Endothelial cell of umbilical vein (primary cell): Measurements from ENCODE around the gene MTARC1. TPM values are rescaled to one million over a fixed set of nuclear protein-coding genes. Genes with fewer than 3 reads are reported as not detected.

ENCODE experiments used
- BruUV-seq: library from RNA; stranded (reverse); fragments of 400-500 nt; replicated peaks from 2 replicates; lab custom pipeline; 2021; lab: Mats Ljungman, UMichigan
- CTCF ChIA-PET: fragments of 300-600, 350-600 bp; sonication (Branson Sonifier 250); formaldehyde crosslinking; loops from one replicate; lab custom pipeline; 2021; ENCODE audit warnings: antibody characterized with exemption, inconsistent platforms; lab: Charles Lee
- POLR2A ChIA-PET: fragments of 300-600, 350-600 bp; sonication (Branson Sonifier 250); formaldehyde crosslinking; loops from one replicate; lab custom pipeline; 2021; ENCODE audit warnings: antibody characterized with exemption, inconsistent platforms; lab: Charles Lee
- DNase-seq: peaks from one replicate; pipeline ENCODE4 v3.0.0-alpha.2; 2011; ENCODE audit warnings: low read depth, low spot score
- FAIRE-seq: peaks from 2 replicates; lab custom pipeline; 2011; peaks lifted over from hg19 to GRCh38; lab: Jason Lieb, UNC
- H2AFZ ChIP-seq: 2 replicates; pipeline ENCODE4 v1.6.0; 2012; ENCODE audit warnings: low read depth, low read length, control low read depth, inconsistent platforms
- H3K27ac ChIP-seq: 2 replicates; pipeline ENCODE4 v1.5.1; 2011; ENCODE audit warnings: low read depth, mild to moderate bottlenecking, control low read depth, low read length, moderate library complexity; ENCODE audit not compliant: insufficient read depth
- H3K27me3 ChIP-seq, 2 experiments: 2 replicates each; pipeline versions ENCODE4 v1.6.0 to v1.6.1; 2011; ENCODE audit warnings: low read length in 2 of 2, mixed read lengths in 1 of 2; ENCODE audit not compliant: control insufficient read depth in 2 of 2, insufficient read depth in 2 of 2
- H3K36me3 ChIP-seq, 2 experiments: 2 replicates in 1 of 2; 3 replicates in 1 of 2; pipeline ENCODE4 v1.5.1; 2011; ENCODE audit warnings: low read length in 2 of 2, mild to moderate bottlenecking in 1 of 2, moderate library complexity in 1 of 2; ENCODE audit not compliant: control insufficient read depth in 2 of 2, insufficient read depth in 2 of 2; ENCODE audit errors: extremely low read depth in 1 of 2
- H3K4me1 ChIP-seq: 3 replicates; pipeline ENCODE4 v1.5.1; 2011; ENCODE audit warnings: mild to moderate bottlenecking, low read length; ENCODE audit not compliant: control insufficient read depth, insufficient read depth; ENCODE audit errors: extremely low read depth
- H3K4me2 ChIP-seq: 2 replicates; pipeline ENCODE4 v1.6.1; 2011; ENCODE audit warnings: low read length, control low read depth, mixed read lengths; ENCODE audit not compliant: insufficient read depth
- H3K4me3 ChIP-seq, 3 experiments: fragments of 200-600 bp in 1 of 3; sonication (generic), shearing (Covaris generic) in 1 of 3; replicated peaks in 1 of 3; 2 replicates each; pipeline ENCODE4 v1.5.1; 2011 to 2016; ENCODE audit warnings: control low read depth in 3 of 3, low read length in 3 of 3, mild to moderate bottlenecking in 2 of 3, inconsistent platforms in 1 of 3, low read depth in 1 of 3, moderate library complexity in 1 of 3; ENCODE audit not compliant: insufficient read depth in 1 of 3
- H3K79me2 ChIP-seq: 2 replicates; pipeline ENCODE4 v1.6.0; 2012; ENCODE audit warnings: low read length, inconsistent platforms; ENCODE audit not compliant: control insufficient read depth, insufficient read depth
- H3K9ac ChIP-seq: replicated peaks from 2 replicates; pipeline ENCODE3; 2011; ENCODE audit warnings: low read length, control low read depth; ENCODE audit not compliant: insufficient read depth; ENCODE audit errors: extremely low read depth
- H3K9me1 ChIP-seq: replicated peaks from 3 replicates; pipeline ENCODE4 v1.6.0; 2011; ENCODE audit warnings: mild to moderate bottlenecking, low read length; ENCODE audit not compliant: control insufficient read depth, insufficient read depth; ENCODE audit errors: extremely low read depth
- H3K9me3 ChIP-seq: replicated peaks from 2 replicates; pipeline ENCODE4 v1.5.1; 2012; ENCODE audit warnings: low read length, inconsistent platforms; ENCODE audit not compliant: control insufficient read depth, insufficient read depth
- H4K20me1 ChIP-seq: replicated peaks from 2 replicates; pipeline ENCODE3; 2011; ENCODE audit warnings: mild to moderate bottlenecking, low read length; ENCODE audit not compliant: control insufficient read depth, insufficient read depth; ENCODE audit errors: extremely low read depth
- EZH2 ChIP-seq: IDR thresholded peaks from 2 replicates; pipeline ENCODE4 v1.6.1; 2012; ENCODE audit warnings: borderline replicate concordance, low read depth, mild to moderate bottlenecking, moderate library complexity, low read length, inconsistent platforms; ENCODE audit not compliant: severe bottlenecking
- FOS ChIP-seq: IDR thresholded peaks from 2 replicates; pipeline ENCODE4 v1.6.1; 2011; ENCODE audit warnings: mild to moderate bottlenecking, low read length, moderate library complexity, borderline replicate concordance; ENCODE audit not compliant: insufficient read depth
- GATA2 ChIP-seq: IDR thresholded peaks from 2 replicates; pipeline ENCODE4 v1.7.0; 2011; ENCODE audit warnings: low read depth, mild to moderate bottlenecking, moderate library complexity, mixed read lengths, low read length; ENCODE audit not compliant: insufficient read length, insufficient read depth
- JUN ChIP-seq: IDR thresholded peaks from 2 replicates; pipeline ENCODE4 v1.6.1; 2011; ENCODE audit warnings: borderline replicate concordance, low read depth; ENCODE audit not compliant: insufficient read length, insufficient read depth
- MAX ChIP-seq: IDR thresholded peaks from 2 replicates; pipeline ENCODE4 v1.6.1; 2011; ENCODE audit not compliant: insufficient read depth, insufficient read length
- MYC ChIP-seq: IDR thresholded peaks from one replicate; pipeline ENCODE4 v1.6.1; 2011; ENCODE audit warnings: mild to moderate bottlenecking, low read depth, low read length
- POLR2A ChIP-seq: IDR thresholded peaks from 2 replicates; pipeline ENCODE4 v1.6.1; 2012; ENCODE audit warnings: low read depth, mild to moderate bottlenecking, control low read depth, low read length
- POLR2AphosphoS5 ChIP-seq: IDR thresholded peaks from 2 replicates; pipeline ENCODE4 v1.6.1; 2012; ENCODE audit warnings: low read depth, mild to moderate bottlenecking, control low read depth, low read length, moderate library complexity; ENCODE audit not compliant: insufficient read depth
- dilution Hi-C: fragments of 300-500 bp; cut with MboI; formaldehyde crosslinking; loops from one replicate; pipeline ENCODE4 v1.15.0; 2019; ENCODE audit warnings: low sequenced_read_pairs; ENCODE audit not compliant: extremely low pct_ligation_motif_present
- intact Hi-C: fragments of 100-400 bp; cut with micrococcal nuclease; formaldehyde crosslinking; loops from one replicate; pipeline ENCODE4 v1.10.0; 2022
- polyA plus RNA-seq, 4 experiments: library from polyadenylated mRNA; depleted of rRNA in 3 of 4; stranded (reverse) in 3 of 4; unstranded in 1 of 4; fragments of >200 nt; gene quantifications; 2 replicates each; pipeline versions ENCODE4 v1.2.1 to v1.2.3, GENCODE V29; 2011 to 2012; ENCODE audit warnings: missing spikeins in 1 of 4
- total RNA-seq: library from RNA; stranded (reverse); gene quantifications from 2 replicates; pipeline ENCODE4 v1.2.3, GENCODE V29; 2021
- TF ChIP-seq, protein P1 (sequence below), 2 donors: IDR thresholded peaks; 1 replicate in 1 of 2; 2 replicates in 1 of 2; pipeline ENCODE4 v1.5.1; 2011; ENCODE audit warnings: low read length in 2 of 2, mild to moderate bottlenecking in 2 of 2, moderate library complexity in 2 of 2, control low read depth in 1 of 2, inconsistent platforms in 1 of 2, low read depth in 1 of 2; ENCODE audit not compliant: insufficient read depth in 1 of 2; ENCODE audit errors: extremely low read depth in 1 of 2

MTARC1 gene
- total and polyA plus RNA-seq, 2 donors (not counting 3 experiments of a cell fraction or from before 2014, with no cell fraction given) = 0.43 to 3.5 TPM

DNA sequence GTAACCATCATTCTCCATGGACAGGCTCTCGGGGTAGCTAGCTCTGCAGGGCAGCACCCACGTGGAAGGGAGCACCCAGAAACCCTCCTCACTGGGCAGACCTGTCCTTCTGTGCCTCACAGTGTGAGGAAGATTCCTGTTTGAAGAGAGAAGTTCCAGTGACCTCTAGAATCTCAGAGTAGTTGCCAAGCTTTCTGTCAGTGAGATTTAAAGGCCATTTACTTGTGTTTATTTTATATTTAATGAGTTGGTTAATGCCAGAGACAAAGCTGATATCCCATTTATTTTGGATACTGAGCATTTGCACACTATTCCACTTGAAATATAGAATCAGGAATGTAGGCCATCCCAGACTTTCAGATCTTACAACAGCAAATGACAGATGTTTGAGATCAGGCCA lies 28.7 kb downstream of the MTARC1 start:
- Histone ChIP-seq H3K9ac (no peak overlapping the region), H3K36me3 (no peaks in the 10 kb centered on the region), H3K4me3 (no peak overlapping the region), H3K9me1 (no peaks in the 10 kb centered on the region), H2AFZ (no peak overlapping the region), H3K27ac (no peak overlapping the region), H3K27me3 (peaks cover 0 to 2% of the 10 kb centered on the region in 2 experiments), H3K4me2 (no peak overlapping the region), H3K9me3 (no peaks in the 10 kb centered on the region), H3K79me2 (no peaks in the 10 kb centered on the region), H4K20me1 (no peaks in the 10 kb centered on the region), H3K4me1 (peaks cover 8% of the 10 kb centered on the region)
- DNase-seq (no peak), FAIRE-seq (no peak)
- intact Hi-C loops = loop anchor here (10.0 kb wide), 1 partner anchor 1029 kb away; no protein-coding TSS in a partner anchor
- BruUV-seq = no TSS peak
- CTCF ChIA-PET = interaction anchor here (1.4 kb wide), 1 partner anchor 388 kb away, joined by 5 read pairs; no protein-coding TSS in a partner anchor
- POLR2A ChIA-PET = no interaction called here
- dilution Hi-C loops = no loop called here
- TF ChIP-seq MYC = no peak
- no peak for TF ChIP-seq GATA2
- no peak for TF ChIP-seq POLR2A
- TF ChIP-seq POLR2AphosphoS5 = no peak
- no peak for TF ChIP-seq FOS
- no peak for TF ChIP-seq JUN
- TF ChIP-seq, protein P1, sequence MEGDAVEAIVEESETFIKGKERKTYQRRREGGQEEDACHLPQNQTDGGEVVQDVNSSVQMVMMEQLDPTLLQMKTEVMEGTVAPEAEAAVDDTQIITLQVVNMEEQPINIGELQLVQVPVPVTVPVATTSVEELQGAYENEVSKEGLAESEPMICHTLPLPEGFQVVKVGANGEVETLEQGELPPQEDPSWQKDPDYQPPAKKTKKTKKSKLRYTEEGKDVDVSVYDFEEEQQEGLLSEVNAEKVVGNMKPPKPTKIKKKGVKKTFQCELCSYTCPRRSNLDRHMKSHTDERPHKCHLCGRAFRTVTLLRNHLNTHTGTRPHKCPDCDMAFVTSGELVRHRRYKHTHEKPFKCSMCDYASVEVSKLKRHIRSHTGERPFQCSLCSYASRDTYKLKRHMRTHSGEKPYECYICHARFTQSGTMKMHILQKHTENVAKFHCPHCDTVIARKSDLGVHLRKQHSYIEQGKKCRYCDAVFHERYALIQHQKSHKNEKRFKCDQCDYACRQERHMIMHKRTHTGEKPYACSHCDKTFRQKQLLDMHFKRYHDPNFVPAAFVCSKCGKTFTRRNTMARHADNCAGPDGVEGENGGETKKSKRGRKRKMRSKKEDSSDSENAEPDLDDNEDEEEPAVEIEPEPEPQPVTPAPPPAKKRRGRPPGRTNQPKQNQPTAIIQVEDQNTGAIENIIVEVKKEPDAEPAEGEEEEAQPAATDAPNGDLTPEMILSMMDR (IDR thresholded peaks at IDR 0.05; ENCODE audit: extremely low read depth in 1 of 2, insufficient read depth in 1 of 2, low read depth in 1 of 2, low read length in 2 of 2) = no peak
- no peak for TF ChIP-seq EZH2
- no peak for TF ChIP-seq MAX
